ENCODE results near the gene GRK5.

- TF ChIP-seq CTCF (conservative IDR thresholded peaks at IDR 0.05; ENCODE audit: low read depth, low read length), result no peak
- TF ChIP-seq EZH2 (IDR thresholded peaks at IDR 0.05; ENCODE audit: borderline replicate concordance, low read depth, low read length, poor library complexity, severe bottlenecking), result no peak
Measured at GRCh38 chr10:119500123-119500795, 292.9 kb downstream of the GRK5 start.
